ENCODE data around the gene MTAP. TPM values are rescaled to one million over a fixed set of nuclear protein-coding genes. Genes with fewer than 3 reads are reported as not detected.

MTAP gene
- total RNA-seq, 1 experiment from 2014 or later, result 326 TPM

GRCh38 chr9:21779397-21779796 lies 23.0 kb upstream of the MTAP start (continued):
- TF ChIP-seq JUND (IDR thresholded peaks at IDR 0.05) (peak; percentile 55), SP1 (IDR thresholded peaks at IDR 0.05; ENCODE audit: low read depth) (peak; percentile 66), ELF1 (IDR thresholded peaks at IDR 0.05; ENCODE audit: borderline replicate concordance, low read depth) (no peak)

GRCh38 chr9:21781656-21782055 lies 20.8 kb upstream of the MTAP start:
- H3K27me3 ChIP-seq (ENCODE audit: insufficient read depth, low read length), result no peaks in the 10 kb centered on the region
- peak overlapping the region in 1 of 2 experiments; percentile 28; a peak in 1 of 4 replicates for H3K4me3 ChIP-seq (replicated peaks in 1 of 2; ENCODE audit: low read depth in 1 of 2, low read length in 2 of 2)
- H3K79me2 ChIP-seq (ENCODE audit: insufficient read depth, low read length), result peaks cover 59% of the 10 kb centered on the region
- H3K27ac ChIP-seq (ENCODE audit: low read depth, low read length), result peak overlapping the region; percentile 97
- H3K4me1 ChIP-seq (ENCODE audit: control insufficient read depth in 1 of 2, insufficient read depth in 2 of 2, low read length in 2 of 2), result peaks cover 65 to 96% of the 10 kb centered on the region in 2 experiments
- H3K36me3 ChIP-seq (ENCODE audit: control insufficient read depth in 1 of 2, insufficient read depth in 2 of 2, low read length in 2 of 2), result no peaks in the 10 kb centered on the region
- no peaks in the 10 kb centered on the region for H4K20me1 ChIP-seq (ENCODE audit: insufficient read depth)
- ATAC-seq, result peak; percentile 12; the same call in 1 of the 2 replicates
- no peak for DNase-seq (ENCODE audit: low read depth, low spot score)
- H3K4me2 ChIP-seq (ENCODE audit: low read length), result peak overlapping the region; percentile 70
- H3K9me3 ChIP-seq (ENCODE audit: control insufficient read depth in 1 of 2, insufficient read depth in 1 of 2, low read depth in 1 of 2, low read length in 2 of 2), result no peaks in the 10 kb centered on the region
- TSS peak; percentile 50 for BruUV-seq (replicated peaks)
- H3K9me2 ChIP-seq (ENCODE audit: insufficient read depth), result no peaks in the 10 kb centered on the region
- intact Hi-C loops (cut with micrococcal nuclease), result no loop called here
- ChIA-PET CTCF (interaction anchor here (0.8 to 1.0 kb wide), 3 partner anchors 9 to 455 kb away, joined by 3 to 4 read pairs (median 4); no protein-coding TSS in a partner anchor), POLR2A (interaction anchor here (1.1 to 8.5 kb wide), 8 partner anchors 10 to 223 kb away, joined by 3 to 71 read pairs (median 9); no protein-coding TSS in a partner anchor), RAD21 (ENCODE audit: low non-redundant PET in 1 of 2, low total read pairs in 2 of 2, uncharacterized antibody in 2 of 2, unreplicated experiment in 2 of 2) (no interaction called here)
- no peak overlapping the region for H2AFZ ChIP-seq (ENCODE audit: low read depth, low read length, poor library complexity, severe bottlenecking)
- H3K9ac ChIP-seq (ENCODE audit: low read length), result peak overlapping the region; percentile 68
- TF ChIP-seq SIN3A (IDR thresholded peaks at IDR 0.05; ENCODE audit: low read depth) (no peak), ZFX (IDR thresholded peaks at IDR 0.05) (no peak)

DNA sequence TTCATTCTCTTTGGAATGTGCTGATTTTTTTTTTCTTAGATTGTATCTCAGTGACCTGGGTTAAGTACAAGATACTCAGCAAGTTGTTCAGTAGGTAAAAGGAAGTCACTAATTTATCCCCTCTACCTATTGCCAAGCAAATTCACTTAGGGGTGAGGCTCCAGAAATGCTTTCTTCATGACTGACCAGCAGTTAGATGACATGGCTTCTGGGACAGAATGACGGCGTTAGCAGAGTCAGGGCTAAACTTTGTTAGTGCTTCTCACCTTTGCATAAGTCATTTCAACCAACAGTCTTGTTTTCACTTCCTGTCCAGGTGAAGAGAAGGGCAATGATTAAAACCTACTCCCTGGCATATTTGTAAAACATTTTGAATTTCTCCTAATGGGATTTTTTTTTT lies 20.2 kb upstream of the MTAP start:
- no TSS peak for BruUV-seq (replicated peaks)
- no peaks in the 10 kb centered on the region for H3K9me2 ChIP-seq (ENCODE audit: insufficient read depth)
- ChIA-PET POLR2A (interaction anchor here (1.1 to 8.5 kb wide), 6 partner anchors 13 to 224 kb away, joined by 3 to 71 read pairs (median 13); no protein-coding TSS in a partner anchor), CTCF (no interaction called here), RAD21 (ENCODE audit: low non-redundant PET in 1 of 2, low total read pairs in 2 of 2, uncharacterized antibody in 2 of 2, unreplicated experiment in 2 of 2) (no interaction called here)
- H3K4me3 ChIP-seq (replicated peaks in 1 of 2; ENCODE audit: low read depth in 1 of 2, low read length in 2 of 2), result peak overlapping the region; percentile 10 to 28; a peak in 1 of 4 replicates
- ATAC-seq (peak; percentile 63), DNase-seq (ENCODE audit: low read depth, low spot score) (peak; percentile 91)
- no peak overlapping the region for H2AFZ ChIP-seq (ENCODE audit: low read depth, low read length, poor library complexity, severe bottlenecking)
- H3K9ac ChIP-seq (ENCODE audit: low read length), result peak overlapping the region; percentile 68
- no peaks in the 10 kb centered on the region for H3K9me3 ChIP-seq (ENCODE audit: control insufficient read depth in 1 of 2, insufficient read depth in 1 of 2, low read depth in 1 of 2, low read length in 2 of 2)
- H3K4me1 ChIP-seq (ENCODE audit: control insufficient read depth in 1 of 2, insufficient read depth in 2 of 2, low read length in 2 of 2), result peaks cover 63 to 96% of the 10 kb centered on the region in 2 experiments
- H3K36me3 ChIP-seq (ENCODE audit: control insufficient read depth in 1 of 2, insufficient read depth in 2 of 2, low read length in 2 of 2), result no peaks in the 10 kb centered on the region
- peak overlapping the region; percentile 70 for H3K4me2 ChIP-seq (ENCODE audit: low read length)
- H3K27me3 ChIP-seq (ENCODE audit: insufficient read depth, low read length), result no peaks in the 10 kb centered on the region
- intact Hi-C loops (cut with micrococcal nuclease), result no loop called here
- H4K20me1 ChIP-seq (ENCODE audit: insufficient read depth), result no peaks in the 10 kb centered on the region
- H3K27ac ChIP-seq (ENCODE audit: low read depth, low read length), result peak overlapping the region; percentile 97
- H3K79me2 ChIP-seq (ENCODE audit: insufficient read depth, low read length), result peaks cover 56% of the 10 kb centered on the region
- no peak for TF ChIP-seq ELF1 (IDR thresholded peaks at IDR 0.05; ENCODE audit: borderline replicate concordance, low read depth)
- TF ChIP-seq POLR2A (IDR thresholded peaks at IDR 0.05; ENCODE audit: borderline replicate concordance, extremely low read depth, insufficient read depth, insufficient read length), result no peak
- TF ChIP-seq FOSL1 (IDR thresholded peaks at IDR 0.05; ENCODE audit: low read depth), result peak; percentile 75
- TF ChIP-seq, protein P1, sequence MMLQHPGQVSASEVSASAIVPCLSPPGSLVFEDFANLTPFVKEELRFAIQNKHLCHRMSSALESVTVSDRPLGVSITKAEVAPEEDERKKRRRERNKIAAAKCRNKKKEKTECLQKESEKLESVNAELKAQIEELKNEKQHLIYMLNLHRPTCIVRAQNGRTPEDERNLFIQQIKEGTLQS (IDR thresholded peaks at IDR 0.05), result no peak
- TF ChIP-seq, protein P2, sequence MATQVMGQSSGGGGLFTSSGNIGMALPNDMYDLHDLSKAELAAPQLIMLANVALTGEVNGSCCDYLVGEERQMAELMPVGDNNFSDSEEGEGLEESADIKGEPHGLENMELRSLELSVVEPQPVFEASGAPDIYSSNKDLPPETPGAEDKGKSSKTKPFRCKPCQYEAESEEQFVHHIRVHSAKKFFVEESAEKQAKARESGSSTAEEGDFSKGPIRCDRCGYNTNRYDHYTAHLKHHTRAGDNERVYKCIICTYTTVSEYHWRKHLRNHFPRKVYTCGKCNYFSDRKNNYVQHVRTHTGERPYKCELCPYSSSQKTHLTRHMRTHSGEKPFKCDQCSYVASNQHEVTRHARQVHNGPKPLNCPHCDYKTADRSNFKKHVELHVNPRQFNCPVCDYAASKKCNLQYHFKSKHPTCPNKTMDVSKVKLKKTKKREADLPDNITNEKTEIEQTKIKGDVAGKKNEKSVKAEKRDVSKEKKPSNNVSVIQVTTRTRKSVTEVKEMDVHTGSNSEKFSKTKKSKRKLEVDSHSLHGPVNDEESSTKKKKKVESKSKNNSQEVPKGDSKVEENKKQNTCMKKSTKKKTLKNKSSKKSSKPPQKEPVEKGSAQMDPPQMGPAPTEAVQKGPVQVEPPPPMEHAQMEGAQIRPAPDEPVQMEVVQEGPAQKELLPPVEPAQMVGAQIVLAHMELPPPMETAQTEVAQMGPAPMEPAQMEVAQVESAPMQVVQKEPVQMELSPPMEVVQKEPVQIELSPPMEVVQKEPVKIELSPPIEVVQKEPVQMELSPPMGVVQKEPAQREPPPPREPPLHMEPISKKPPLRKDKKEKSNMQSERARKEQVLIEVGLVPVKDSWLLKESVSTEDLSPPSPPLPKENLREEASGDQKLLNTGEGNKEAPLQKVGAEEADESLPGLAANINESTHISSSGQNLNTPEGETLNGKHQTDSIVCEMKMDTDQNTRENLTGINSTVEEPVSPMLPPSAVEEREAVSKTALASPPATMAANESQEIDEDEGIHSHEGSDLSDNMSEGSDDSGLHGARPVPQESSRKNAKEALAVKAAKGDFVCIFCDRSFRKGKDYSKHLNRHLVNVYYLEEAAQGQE (IDR thresholded peaks at IDR 0.05; ENCODE audit: low read depth), result no peak
- peak; percentile 19; the same call in 1 of the 2 replicates for TF ChIP-seq RAD21 (IDR thresholded peaks at IDR 0.05; ENCODE audit: low read depth)
- TF ChIP-seq SRF (IDR thresholded peaks at IDR 0.05; ENCODE audit: low read depth), result peak; percentile 35; the same call in 1 of the 2 replicates
- TF ChIP-seq JUND (IDR thresholded peaks at IDR 0.05), result peak; percentile 68
- peak; percentile 70 for TF ChIP-seq YY1 (IDR thresholded peaks at IDR 0.05; ENCODE audit: extremely low read depth, insufficient replicate concordance, low read depth, low read length)
- peak; percentile 67 for TF ChIP-seq POLR2AphosphoS5 (IDR thresholded peaks at IDR 0.05; ENCODE audit: low read depth, low read length)
- TF ChIP-seq CEBPB (IDR thresholded peaks at IDR 0.05; ENCODE audit: low read depth), result peak; percentile 62
- TF ChIP-seq CBX3 (IDR thresholded peaks at IDR 0.05; ENCODE audit: low read depth), result peak; percentile 52; the same call in 1 of the 2 replicates
- TF ChIP-seq EZH2phosphoT487 (IDR thresholded peaks at IDR 0.05; ENCODE audit: borderline replicate concordance), result no peak
- TF ChIP-seq SP1 (IDR thresholded peaks at IDR 0.05; ENCODE audit: low read depth), result peak; percentile 95

All from HCT116 (cell line).